DMS79 (cell line): ENCODE data around the gene PTGER4.
"Not testable (repeated sequence)": the region's sequence is repeated elsewhere in the genome, so short reads cannot be mapped to it uniquely, and the experiment has no call there.

Source experiments
- DNase-seq: peaks from one replicate; lab custom pipeline; 2025; lab: John Stamatoyannopoulos, UW

PTGER4 gene

DNA sequence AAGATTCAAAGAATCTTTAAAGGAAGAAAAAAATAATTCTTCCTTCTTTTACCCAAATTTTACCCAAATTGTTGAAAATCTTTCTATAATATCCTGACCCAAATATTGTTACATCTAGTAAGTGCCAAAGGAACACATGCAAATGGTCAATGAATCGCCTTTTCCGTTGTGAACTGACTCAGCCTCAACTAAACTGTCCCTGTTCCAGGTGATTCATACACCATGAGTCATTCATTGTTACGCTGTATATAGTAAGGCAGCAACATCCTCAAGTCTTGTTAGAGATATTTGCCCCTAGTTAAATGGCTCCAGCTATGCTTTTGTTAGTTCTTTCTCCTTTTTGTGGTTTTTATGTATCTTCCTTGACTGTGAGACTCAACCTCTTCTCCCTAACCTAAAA lies 9.7 kb downstream of the PTGER4 start:
- no peak for DNase-seq

DNA sequence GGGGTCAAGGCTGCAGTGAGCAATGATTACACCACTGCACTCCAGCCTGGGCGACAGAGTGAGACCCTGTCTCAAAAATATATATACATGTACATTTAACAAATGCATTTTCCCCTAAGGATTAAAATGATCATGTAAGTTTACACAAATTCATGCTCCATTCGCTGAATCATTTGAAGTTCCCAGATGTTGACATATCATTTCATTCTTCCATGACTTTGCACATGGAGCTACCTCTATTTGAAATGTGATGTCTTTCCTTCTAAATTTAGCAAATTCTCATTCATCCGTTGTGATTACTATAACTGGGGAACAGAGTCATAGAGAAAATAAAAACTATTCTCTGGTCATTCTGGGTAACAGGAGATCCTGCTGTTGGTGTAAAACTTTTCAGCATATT lies 10.6 kb downstream of the PTGER4 start:
- no peak for DNase-seq

DNA sequence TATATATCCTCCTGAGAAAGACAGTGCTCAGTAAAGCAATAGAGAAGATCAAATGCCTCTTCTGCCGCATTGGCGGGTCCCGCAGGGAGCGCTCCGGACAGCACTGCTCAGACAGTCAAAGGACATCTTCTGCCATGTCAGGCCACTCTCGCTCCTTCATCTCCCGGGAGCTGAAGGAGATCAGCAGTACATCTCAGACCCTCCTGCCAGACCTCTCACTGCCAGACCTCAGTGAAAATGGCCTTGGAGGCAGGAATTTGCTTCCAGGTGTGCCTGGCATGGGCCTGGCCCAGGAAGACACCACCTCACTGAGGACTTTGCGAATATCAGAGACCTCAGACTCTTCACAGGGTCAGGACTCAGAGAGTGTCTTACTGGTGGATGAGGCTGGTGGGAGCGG lies 12.2 kb downstream of the PTGER4 start:
- no peak for DNase-seq

DNA sequence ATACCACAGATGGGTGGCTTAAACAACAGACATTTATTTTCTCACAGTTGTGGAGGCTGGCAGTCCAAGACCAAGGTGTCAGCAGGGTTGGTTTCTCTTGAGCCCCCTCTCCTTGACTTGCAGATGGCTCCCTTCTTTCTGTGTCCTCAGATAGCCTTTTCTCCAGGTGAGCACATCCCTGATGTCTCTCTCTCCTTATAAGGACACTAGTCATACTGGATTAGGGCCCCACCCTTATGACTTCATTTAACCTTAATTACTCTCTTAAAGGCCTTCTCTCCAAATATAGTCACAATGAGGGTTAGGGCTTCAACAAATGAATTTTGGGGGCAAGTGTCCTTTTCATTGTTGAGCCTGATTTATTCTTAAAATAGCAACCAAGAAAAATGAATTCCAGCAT lies 14.7 kb downstream of the PTGER4 start:
- no peak for DNase-seq

DNA sequence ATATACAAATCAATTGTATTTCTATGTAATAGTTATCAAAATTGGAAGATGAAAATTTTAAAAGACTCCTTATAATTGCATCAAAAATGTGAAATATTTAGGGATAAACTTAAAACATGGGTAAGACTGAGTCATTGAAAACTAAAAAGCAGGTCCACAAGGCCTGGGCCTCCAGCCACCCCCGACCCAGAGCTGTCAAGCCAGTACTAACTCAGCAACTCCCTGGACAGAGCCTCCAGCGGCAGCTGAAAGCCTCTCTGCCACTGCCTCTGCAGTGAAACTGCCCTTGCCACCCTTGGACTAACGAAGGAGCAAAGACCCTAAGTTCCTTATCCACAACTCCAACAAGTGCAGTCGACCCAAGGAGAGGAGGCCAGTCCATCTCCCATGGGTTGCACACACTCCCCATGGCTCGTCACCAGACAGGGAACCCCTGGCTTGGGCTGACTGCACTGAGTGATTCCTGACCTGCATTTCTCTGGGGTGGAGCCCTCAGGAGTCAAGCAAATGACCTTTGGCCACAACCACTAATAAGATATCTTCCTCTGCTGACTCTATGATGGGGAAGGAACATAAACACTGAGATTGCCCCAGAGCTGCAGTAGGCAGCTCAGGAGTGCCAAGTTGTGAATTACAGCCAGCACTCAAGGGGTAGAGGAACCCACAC lies 20.5 kb downstream of the PTGER4 start:
- no peak for DNase-seq

DNA sequence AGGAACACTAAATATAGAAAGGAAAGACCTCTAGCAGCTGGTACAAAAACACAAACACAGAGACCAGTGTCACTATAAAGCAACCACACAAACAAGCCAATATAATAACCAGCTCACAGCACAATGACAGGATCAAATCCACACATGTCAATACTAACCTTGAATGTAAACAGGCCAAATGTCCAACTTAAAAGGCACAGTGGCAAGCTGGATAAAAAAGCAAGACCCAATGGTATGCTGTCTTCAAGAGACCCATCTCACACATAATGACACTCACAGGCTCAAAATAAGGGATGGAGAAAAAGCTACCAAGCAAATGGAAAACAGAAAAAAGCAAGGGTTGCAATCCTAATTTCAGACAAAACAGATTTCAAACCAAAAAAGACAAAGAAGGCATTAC lies 22.3 kb downstream of the PTGER4 start:
- not testable (repeated sequence) for DNase-seq

DNA sequence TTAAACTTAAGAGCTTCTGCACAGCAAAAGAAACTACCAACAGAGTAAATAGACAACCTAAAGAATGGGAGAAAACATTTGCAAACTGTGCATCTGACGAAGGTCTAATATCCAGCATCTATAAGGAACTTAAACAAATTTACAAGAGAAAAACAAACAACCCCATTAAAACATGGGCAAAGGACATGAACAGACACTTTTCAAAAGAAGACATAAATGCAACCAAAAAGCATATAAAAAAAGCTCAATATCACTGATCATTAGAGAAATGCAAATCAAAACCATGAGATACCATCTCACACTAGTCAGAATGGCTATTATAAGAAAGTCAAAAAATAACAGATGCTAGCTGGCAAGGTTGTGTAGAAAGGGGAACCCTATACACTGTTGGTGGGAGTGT lies 25.8 kb downstream of the PTGER4 start:
- not testable (repeated sequence) for DNase-seq

DNA sequence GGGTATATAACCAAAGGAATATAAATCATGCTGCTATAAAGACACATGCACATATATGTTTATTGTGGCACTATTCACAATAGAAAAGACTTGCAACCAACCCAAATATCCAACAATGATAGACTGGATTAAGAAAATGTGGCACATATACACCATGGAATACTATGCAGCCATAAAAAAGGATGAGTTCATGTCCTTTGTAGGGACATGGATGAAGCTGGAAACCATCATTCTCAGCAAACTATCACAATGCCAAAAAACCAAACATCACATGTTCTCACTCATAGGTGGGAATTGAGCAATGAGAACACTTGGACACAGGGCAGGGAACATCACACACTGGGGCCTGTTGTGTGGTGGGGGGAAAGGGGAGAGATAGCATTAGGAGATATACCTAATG lies 30.9 kb downstream of the PTGER4 start:
- not testable (repeated sequence) for DNase-seq

DNA sequence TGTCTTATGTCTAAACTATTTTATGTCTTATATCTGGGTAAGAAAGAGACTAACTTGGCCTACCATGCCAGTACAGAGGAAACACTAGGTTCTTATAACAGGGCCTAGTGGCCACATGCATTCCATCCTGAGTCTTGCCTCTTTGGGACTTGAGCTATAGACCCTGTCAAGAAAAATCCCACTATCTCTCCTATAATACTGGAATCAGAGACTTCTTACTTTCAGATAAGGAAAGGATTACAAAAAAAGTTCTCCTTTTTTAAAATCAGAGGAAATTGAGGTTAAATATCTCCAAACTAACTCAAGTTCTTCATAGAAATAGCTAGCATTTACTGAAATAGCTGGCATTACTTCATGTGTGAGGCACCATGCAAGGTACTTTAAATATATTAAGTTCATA lies 34.3 kb downstream of the PTGER4 start:
- no peak for DNase-seq

DNA sequence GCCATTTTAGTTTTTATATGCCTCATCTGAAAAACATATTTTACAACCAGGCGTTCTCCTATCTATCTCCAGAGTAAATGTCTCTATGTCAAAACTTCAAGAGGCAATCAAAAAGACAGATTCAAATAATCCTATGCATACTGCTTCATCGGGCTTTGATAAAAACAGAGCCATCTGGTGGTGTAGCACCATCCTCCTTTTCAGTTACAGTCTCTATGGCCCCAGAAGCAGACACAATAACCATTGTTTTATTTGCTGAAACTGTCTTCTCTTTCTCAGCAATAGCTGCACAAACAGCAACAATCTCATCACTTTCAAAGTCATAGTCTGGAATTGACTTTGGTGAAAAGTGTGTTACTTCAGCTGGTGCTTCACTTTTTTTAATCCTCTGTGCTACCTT lies 36.3 kb downstream of the PTGER4 start:
- no peak for DNase-seq

DNA sequence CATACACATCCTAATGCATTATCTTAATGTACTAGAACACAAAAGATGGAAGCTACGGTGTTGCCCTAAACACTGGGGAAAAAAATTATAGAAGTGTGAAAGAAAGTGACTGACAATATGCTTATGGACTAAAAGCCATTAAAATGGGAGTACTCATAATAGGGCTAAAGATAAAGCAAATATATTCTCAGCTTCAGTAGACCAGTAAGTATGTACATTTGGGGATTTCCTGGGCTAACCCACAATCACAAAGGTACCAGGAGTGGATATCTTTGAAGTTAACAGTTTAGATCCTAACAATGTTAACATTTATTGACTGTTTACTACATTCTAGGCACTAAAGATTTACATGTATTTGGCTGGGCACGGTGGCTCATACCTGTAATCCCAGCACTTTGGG lies 36.9 kb downstream of the PTGER4 start:
- no peak for DNase-seq

DNA sequence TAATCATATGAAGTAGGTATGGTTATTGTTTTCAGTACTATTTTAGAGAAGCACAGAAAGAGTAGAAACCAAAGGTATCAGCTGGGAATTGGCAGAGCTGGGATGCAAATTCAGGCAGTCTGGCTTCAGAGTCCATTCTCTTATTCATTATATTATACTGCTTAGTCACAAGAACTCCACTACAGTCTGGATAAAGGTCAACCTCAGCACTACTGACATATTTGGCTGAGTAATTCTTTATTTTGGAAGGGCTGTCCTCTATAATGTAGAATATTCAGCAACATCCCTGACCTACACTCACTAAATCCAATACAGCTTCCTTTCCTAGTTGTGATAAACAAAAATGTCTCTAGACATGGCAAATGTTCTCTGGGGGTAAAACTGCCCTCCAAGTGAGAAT lies 37.6 kb downstream of the PTGER4 start:
- DNase-seq: no peak

DNA sequence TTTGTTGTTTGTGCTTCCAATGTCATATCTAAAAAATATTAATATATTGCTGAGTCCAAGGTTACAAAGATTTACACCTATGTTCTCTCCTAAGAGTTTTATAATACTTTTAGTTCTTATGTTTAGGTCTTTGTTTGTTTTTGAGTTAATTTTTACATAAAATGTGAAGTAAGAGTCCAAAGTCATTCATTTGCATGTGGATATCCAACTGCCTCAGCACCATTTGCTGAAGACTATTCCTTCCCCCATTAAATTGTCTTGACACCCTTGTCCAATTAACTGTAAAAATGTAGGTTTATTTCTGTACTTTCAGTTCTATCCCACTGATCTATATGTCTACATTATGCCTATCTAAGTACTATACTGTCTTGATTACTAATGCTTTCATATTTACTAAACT lies 40.4 kb downstream of the PTGER4 start:
- no peak for DNase-seq

DNA sequence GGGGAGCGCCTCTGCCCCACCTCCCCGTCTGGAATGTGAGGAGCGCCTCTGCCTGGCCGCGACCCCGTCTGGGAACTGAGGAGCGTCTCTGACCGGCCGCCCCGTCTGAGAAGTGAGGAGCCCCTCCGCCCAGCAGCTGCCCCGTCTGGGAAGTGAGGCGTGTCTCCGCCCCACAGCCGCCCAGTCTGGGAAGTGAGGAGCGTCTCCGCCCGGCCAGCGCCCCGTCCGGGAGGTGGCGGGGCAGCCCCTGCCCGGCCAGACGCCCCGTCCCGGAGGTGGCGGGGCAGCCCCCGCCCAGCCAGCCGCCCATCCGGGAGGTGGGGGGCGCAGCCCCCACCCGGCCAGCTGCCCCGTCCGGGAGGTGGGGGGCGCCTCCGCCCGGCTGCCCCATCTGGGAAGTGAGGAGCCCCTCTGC lies 42.8 kb downstream of the PTGER4 start:
- DNase-seq: not testable (repeated sequence)

DNA sequence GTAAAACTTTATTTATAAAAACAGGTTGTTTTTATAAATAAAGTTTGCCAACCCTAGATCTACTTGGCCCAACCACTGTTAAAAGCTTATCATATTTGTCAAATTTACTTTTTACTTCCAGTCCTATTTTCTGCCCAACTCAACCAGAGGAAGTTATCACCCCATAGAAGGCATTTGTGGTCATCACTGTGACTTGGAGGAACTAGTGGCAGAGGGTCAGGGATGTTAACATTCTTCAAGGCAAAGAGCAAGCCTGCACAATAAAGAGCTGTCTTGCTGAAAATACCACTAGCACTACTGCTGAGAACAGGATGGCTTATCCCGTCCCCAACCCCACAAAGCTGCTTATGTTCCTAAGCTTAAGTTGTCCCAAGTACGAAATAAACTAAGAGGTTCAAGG lies 53.7 kb downstream of the PTGER4 start:
- DNase-seq: no peak

DNA sequence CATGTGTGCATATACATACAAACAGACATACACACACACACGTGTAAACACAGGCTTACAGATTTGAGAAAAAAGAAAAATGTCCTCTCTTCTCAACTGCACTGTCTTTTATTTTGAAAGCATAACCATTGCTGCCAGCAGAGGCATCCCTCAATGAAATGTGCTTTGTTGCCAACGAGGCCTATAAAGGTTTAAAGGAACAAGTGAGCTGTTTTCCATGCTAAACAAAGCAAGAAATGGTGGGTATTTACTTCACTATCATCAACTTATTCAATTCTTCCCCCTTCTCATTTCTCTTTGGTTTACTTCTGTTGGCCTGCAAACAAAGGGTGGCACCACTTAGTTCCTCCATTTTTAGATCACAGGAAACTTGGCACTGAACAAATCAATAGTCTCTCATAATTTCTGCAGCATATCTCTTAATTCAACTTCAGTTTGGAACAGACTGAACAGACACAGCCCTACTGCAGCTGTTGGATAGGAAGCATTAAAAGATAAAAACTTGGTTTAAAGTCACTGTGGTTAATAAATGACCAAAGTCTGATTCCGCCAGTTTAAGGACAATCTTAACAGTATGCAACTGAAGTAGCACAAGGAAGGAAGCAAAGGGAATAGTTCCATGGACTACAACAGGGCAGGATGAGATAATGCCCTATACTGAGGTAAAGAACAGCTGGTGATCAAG lies 54.3 kb downstream of the PTGER4 start:
- DNase-seq: no peak

DNA sequence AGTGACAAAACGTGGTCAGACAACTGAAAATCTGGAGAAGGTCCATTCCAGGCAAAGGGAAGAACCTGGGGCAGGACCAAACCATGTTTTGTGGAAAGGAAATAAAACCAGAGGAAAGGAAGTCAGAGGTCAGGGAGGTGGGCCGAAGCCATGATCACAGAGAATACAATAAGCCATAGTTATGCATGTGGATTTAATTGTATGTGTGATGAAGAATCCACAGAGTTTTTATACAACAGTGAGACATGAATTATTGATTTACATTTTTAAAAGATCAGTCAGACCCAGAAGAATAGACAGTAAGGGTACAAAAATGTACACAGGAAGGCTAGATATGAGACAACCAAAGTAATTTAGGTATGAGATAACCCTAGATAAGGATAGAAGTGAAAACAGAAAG lies 55.3 kb downstream of the PTGER4 start:
- no peak for DNase-seq

DNA sequence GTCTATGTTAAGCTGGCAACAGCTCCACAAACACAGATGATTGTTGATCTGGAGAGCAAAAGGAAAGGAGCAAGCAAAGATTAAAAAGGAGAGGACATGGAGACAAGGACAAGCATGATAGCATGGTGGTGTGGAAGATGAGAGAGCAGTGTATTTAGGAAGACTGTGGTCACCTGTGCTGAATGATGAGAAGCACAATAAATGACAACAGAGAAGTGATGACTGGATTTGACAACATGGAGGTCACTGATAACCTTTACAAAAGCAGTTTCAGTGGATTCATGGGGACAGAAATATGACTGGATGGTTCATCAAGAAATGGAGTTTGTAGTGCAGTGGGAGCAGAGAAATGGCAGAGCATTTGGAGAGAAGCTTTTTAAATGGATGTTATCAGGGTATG lies 55.9 kb downstream of the PTGER4 start:
- DNase-seq: no peak

DNA sequence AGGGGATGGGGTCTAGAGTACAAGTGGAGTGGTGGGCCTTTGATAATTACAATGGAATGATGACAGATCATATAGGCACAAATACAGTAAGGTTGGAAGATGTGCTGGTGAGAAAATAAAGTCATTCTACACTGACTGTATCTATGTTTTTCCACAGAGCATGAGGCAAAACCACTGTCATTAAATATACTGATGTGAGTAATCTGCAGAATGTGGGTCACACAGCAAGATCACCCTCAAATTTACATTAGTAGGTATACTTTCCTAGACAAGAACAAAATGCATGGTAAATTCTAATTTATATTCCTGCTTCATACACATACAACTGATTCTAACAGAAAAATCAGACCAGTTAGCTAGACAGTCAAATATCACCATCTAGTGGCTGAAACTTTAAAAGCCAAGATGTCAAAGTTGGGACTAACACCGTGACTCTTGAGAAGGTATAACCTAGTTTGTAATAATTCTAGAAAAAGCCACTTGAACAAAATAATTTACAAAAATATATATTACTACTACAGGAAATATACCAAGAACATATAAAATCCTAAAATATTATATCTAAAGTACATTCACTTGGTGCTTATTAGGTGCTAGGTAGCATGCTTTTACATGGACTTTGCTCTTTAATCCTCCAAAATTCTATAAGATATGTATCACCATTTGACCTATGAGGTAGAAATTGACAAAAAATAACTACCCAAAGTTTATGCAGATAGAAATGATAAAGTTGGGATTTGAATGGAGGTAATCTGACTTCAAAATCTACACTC lies 56.6 kb downstream of the PTGER4 start:
- DNase-seq: no peak

DNA sequence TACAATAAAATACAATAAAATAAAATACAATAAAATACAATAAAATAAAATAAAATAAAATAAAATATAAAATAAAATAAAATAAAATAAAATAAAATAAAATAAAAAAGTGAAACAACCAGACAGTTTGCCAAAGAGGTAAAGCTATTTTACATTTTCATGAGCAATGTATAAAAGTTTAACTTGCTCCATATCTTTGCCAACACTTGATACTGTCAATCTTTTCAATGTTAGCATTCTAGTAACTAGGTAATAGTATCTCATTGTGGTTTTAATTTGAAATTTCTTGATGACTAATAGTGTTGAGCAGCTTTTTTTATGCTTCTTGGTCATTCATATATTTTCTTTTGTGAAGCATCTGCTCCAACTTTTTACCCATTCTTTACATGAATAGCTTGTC lies 58.8 kb downstream of the PTGER4 start:
- no peak for DNase-seq
